K562 (cell line): ENCODE measurements around the gene KIR3DL2. TPM values are rescaled to one million over a fixed set of nuclear protein-coding genes. Genes with fewer than 3 reads are reported as not detected.

Experiments
- ARID4B ChIP-seq: sonication (generic); formaldehyde crosslinking; IDR thresholded peaks from 2 replicates; pipeline ENCODE4 v1.8.0; 2022; ENCODE audit warnings: mild to moderate bottlenecking, missing genetic modification reagents
- RAD21 ChIP-seq, 2 experiments: fragments of 250-450 bp in 1 of 2; fragments of 450-650 bp in 1 of 2; sonication (Bioruptor Pico) in 1 of 2; formaldehyde crosslinking in 1 of 2; IDR thresholded peaks in 1 of 2; conservative IDR thresholded peaks in 1 of 2; 2 replicates each; pipeline versions ENCODE4 v1.4.0 to v1.8.0; 2020 to 2022; ENCODE audit warnings: mild to moderate bottlenecking in 2 of 2, moderate library complexity in 1 of 2
- TBL1XR1 ChIP-seq, 2 experiments: IDR thresholded peaks; 2 replicates each; pipeline ENCODE4 v1.6.1; 2012; ENCODE audit warnings: improper control_type of control experiment in 2 of 2, low read length in 2 of 2, mild to moderate bottlenecking in 1 of 2
- ZNF224 ChIP-seq: sonication (generic); formaldehyde crosslinking; IDR thresholded peaks from 2 replicates; pipeline ENCODE4 v1.8.0; 2022; ENCODE audit warnings: mild to moderate bottlenecking, missing genetic modification reagents
- ZNF512 ChIP-seq: IDR thresholded peaks from 2 replicates; pipeline ENCODE4 v1.6.1; 2016; ENCODE audit warnings: missing genetic modification characterization, missing compliant biosample characterization
- polyA plus RNA-seq, 8 experiments: library from polyadenylated mRNA; depleted of rRNA in 4 of 8; stranded (reverse) in 5 of 8; unstranded in 3 of 8; fragments of >200 nt; fragmentation: Nextera tagmentation in 2 of 8; fragmentation: Illumina TruSeq in 1 of 8; extraction: Ambion mirVana in 2 of 8; extraction: Trizol in 1 of 8; gene quantifications; 2 replicates each; pipeline versions ENCODE4 v1.2.1 to v1.2.3, GENCODE V29; 2011 to 2014; ENCODE audit warnings: inconsistent platforms in 1 of 8, missing spikeins in 1 of 8
- total RNA-seq, 7 experiments: library from RNA; depleted of rRNA in 6 of 7; stranded (reverse); fragments of >200 nt in 6 of 7; fragmentation: Illumina TruSeq in 2 of 7; extraction: Trizol in 2 of 7; gene quantifications; 2 replicates each; pipeline versions ENCODE4 v1.2.1 to v1.2.3, GENCODE V29; 2011 to 2021; ENCODE audit warnings: low replicate concordance in 1 of 7

KIR3DL2 gene
- total and polyA plus RNA-seq, 9 of the 15 experiments (the other 6 are each of a cell fraction or from before 2014, with no cell fraction given): not detected

GRCh38 chr19:54803410-54803809, 46.8 kb upstream of the KIR3DL2 start, which contains the start of gene KIR2DL4 (continued):
- TF ChIP-seq RAD21 (CRISPR knock-in tag; conservative IDR thresholded peaks at IDR 0.05 in 1 of 2, IDR thresholded peaks at IDR 0.05 in 1 of 2) (no peak), ZNF512 (tag) (no peak), ZNF224 (CRISPR knock-in tag) (no peak), ARID4B (CRISPR knock-in tag) (no peak), TBL1XR1 (IDR thresholded peaks at IDR 0.05; ENCODE audit: low read length in 2 of 2) (no peak)
